Trophoblast cell (in vitro differentiated cells and primary cell): ENCODE measurements around the gene P3H2.

ENCODE experiments used
- DNase-seq, 2 donors: peaks; one replicate each; pipeline ENCODE4 v3.0.0-alpha.2; 2016
- H2AFZ ChIP-seq: 2 replicates; pipeline ENCODE4 v1.6.1; 2013; ENCODE audit warnings: low read length, moderate library complexity, mild to moderate bottlenecking; ENCODE audit not compliant: insufficient read depth, poor library complexity
- H2AK5ac ChIP-seq: 2 replicates; pipeline ENCODE4 v1.6.1; 2013; ENCODE audit warnings: mild to moderate bottlenecking, low read length
- H2BK120ac ChIP-seq: 2 replicates; pipeline ENCODE4 v1.6.1; 2013; ENCODE audit warnings: low read length, mild to moderate bottlenecking, moderate library complexity; ENCODE audit not compliant: insufficient read depth, poor library complexity
- H2BK12ac ChIP-seq: 2 replicates; pipeline ENCODE4 v1.6.1; 2013; ENCODE audit warnings: mild to moderate bottlenecking, low read length, moderate library complexity
- H2BK5ac ChIP-seq: 2 replicates; pipeline ENCODE4 v1.6.1; 2013; ENCODE audit warnings: low read length, low read depth, moderate library complexity, mild to moderate bottlenecking; ENCODE audit not compliant: poor library complexity
- H3K14ac ChIP-seq: 2 replicates; pipeline ENCODE4 v1.6.1; 2013; ENCODE audit warnings: mild to moderate bottlenecking, low read length
- H3K18ac ChIP-seq: 2 replicates; pipeline ENCODE4 v1.6.1; 2013; ENCODE audit warnings: mild to moderate bottlenecking, low read length
- H3K23ac ChIP-seq: 2 replicates; pipeline ENCODE4 v1.6.1; 2013; ENCODE audit warnings: low read length
- H3K27ac ChIP-seq: 2 replicates; pipeline ENCODE4 v1.5.1; 2013; ENCODE audit warnings: low read depth, mild to moderate bottlenecking, inconsistent platforms, low read length, moderate library complexity
- H3K27me3 ChIP-seq: 2 replicates; pipeline ENCODE4 v1.6.1; 2013; ENCODE audit warnings: inconsistent platforms, mild to moderate bottlenecking, low read length, moderate library complexity; ENCODE audit not compliant: insufficient read depth
- H3K36me3 ChIP-seq, 2 experiments: 1 replicate in 1 of 2; 2 replicates in 1 of 2; pipeline ENCODE4 v1.6.1; 2013; ENCODE audit warnings: low read length in 2 of 2, mild to moderate bottlenecking in 2 of 2, moderate library complexity in 1 of 2; ENCODE audit not compliant: insufficient read depth in 2 of 2, control insufficient read depth in 1 of 2
- H3K4ac ChIP-seq: 2 replicates; pipeline ENCODE4 v1.6.1; 2013; ENCODE audit warnings: low read depth, mild to moderate bottlenecking, low read length, moderate library complexity
- H3K4me1 ChIP-seq, 2 experiments: 1 replicate in 1 of 2; 2 replicates in 1 of 2; pipeline ENCODE4 v1.6.1; 2013; ENCODE audit warnings: low read length in 2 of 2, mild to moderate bottlenecking in 2 of 2, moderate library complexity in 1 of 2; ENCODE audit not compliant: insufficient read depth in 2 of 2, control insufficient read depth in 1 of 2
- H3K4me2 ChIP-seq: 2 replicates; pipeline ENCODE4 v1.6.1; 2013; ENCODE audit warnings: inconsistent platforms, mild to moderate bottlenecking, low read length, moderate library complexity
- H3K4me3 ChIP-seq: 2 replicates; pipeline ENCODE4 v1.5.1; 2013; ENCODE audit warnings: mild to moderate bottlenecking, low read depth, low read length, inconsistent platforms
- H3K79me1 ChIP-seq: one replicate; pipeline ENCODE4 v1.6.1; 2013; ENCODE audit warnings: low read length
- H3K79me2 ChIP-seq: 2 replicates; pipeline ENCODE4 v1.6.1; 2013; ENCODE audit warnings: low read length, mild to moderate bottlenecking; ENCODE audit not compliant: control insufficient read depth, insufficient read depth, poor library complexity
- H3K9ac ChIP-seq: 2 replicates; pipeline ENCODE4 v1.6.1; 2013; ENCODE audit warnings: mild to moderate bottlenecking, low read length
- H3K9me3 ChIP-seq: 2 replicates; pipeline ENCODE4 v1.6.1; 2013; ENCODE audit warnings: low read depth, mild to moderate bottlenecking, control low read depth, inconsistent platforms, low read length; ENCODE audit not compliant: insufficient read depth
- H4K12ac ChIP-seq: 2 replicates; pipeline ENCODE4 v1.6.1; 2013; ENCODE audit warnings: low read depth, mild to moderate bottlenecking, low read length, moderate library complexity
- H4K8ac ChIP-seq: 2 replicates; pipeline ENCODE4 v1.6.1; 2013; ENCODE audit warnings: low read depth, mild to moderate bottlenecking, low read length, moderate library complexity
- H4K91ac ChIP-seq: one replicate; pipeline ENCODE4 v1.6.1; 2013; ENCODE audit warnings: low read depth, mild to moderate bottlenecking, low read length, moderate library complexity
- WGBS: extraction: QIAGEN DNeasy Blood & Tissue Kit; methylation state at CpG from one replicate; pipeline ENCODE4 v1.1.7; 2013; ENCODE audit warnings: missing lambda C conversion rate; ENCODE audit not compliant: insufficient read length, insufficient coverage; ENCODE audit errors: extremely low coverage; 5-methylcytosine and 5-hydroxymethylcytosine counted together

Gene P3H2

GRCh38 chr3:189988322-189988721, 132.4 kb downstream of the P3H2 start:
- H3K4me1 ChIP-seq = no peaks in the 10 kb centered on the region
- H3K9me3 ChIP-seq = peaks cover 2% of the 10 kb centered on the region
- no peak overlapping the region for H3K14ac ChIP-seq
- H3K79me1 ChIP-seq = no peaks in the 10 kb centered on the region
- no peak overlapping the region for H3K4me2 ChIP-seq
- H2AK5ac ChIP-seq = no peak overlapping the region
- no peak overlapping the region for H3K23ac ChIP-seq
- H4K12ac ChIP-seq = no peak overlapping the region
- H3K4ac ChIP-seq = no peak overlapping the region
- no peak overlapping the region for H2AFZ ChIP-seq
- H2BK5ac ChIP-seq = no peak overlapping the region
- H3K9ac ChIP-seq = no peak overlapping the region
- no peak overlapping the region for H4K91ac ChIP-seq
- no peaks in the 10 kb centered on the region for H3K36me3 ChIP-seq
- no peak overlapping the region for H2BK12ac ChIP-seq
- no CpG with 5 or more reads among the region's 3 CpGs for WGBS
- no peak for DNase-seq
- H3K4me3 ChIP-seq = no peak overlapping the region
- H3K27ac ChIP-seq = no peak overlapping the region
- no peak overlapping the region for H3K18ac ChIP-seq
- no peak overlapping the region for H4K8ac ChIP-seq
- no peaks in the 10 kb centered on the region for H3K79me2 ChIP-seq
- H2BK120ac ChIP-seq = no peak overlapping the region
- no peaks in the 10 kb centered on the region for H3K27me3 ChIP-seq

- H3K9ac ChIP-seq = no peak overlapping the region
- H3K27ac ChIP-seq = no peak overlapping the region
- WGBS = no CpG with 5 or more reads among the region's 6 CpGs
- H3K79me1 ChIP-seq = no peaks in the 10 kb centered on the region
- no peak overlapping the region for H3K4me3 ChIP-seq
- no peak overlapping the region for H2BK12ac ChIP-seq
- no peaks in the 10 kb centered on the region for H3K79me2 ChIP-seq
- H2BK5ac ChIP-seq = no peak overlapping the region
- no peak overlapping the region for H3K18ac ChIP-seq
- no peaks in the 10 kb centered on the region for H3K27me3 ChIP-seq
- no peak overlapping the region for H4K8ac ChIP-seq
- H3K4me2 ChIP-seq = no peak overlapping the region
- H2AFZ ChIP-seq = no peak overlapping the region
- H3K9me3 ChIP-seq = peaks cover 2% of the 10 kb centered on the region
- no peaks in the 10 kb centered on the region for H3K4me1 ChIP-seq
- H2AK5ac ChIP-seq = no peak overlapping the region
- H3K4ac ChIP-seq = no peak overlapping the region
- H4K12ac ChIP-seq = no peak overlapping the region
- H4K91ac ChIP-seq = no peak overlapping the region
- H3K36me3 ChIP-seq = no peaks in the 10 kb centered on the region
- peak in 1 of 2 donors; percentile 10 for DNase-seq
- H3K14ac ChIP-seq = no peak overlapping the region
- H2BK120ac ChIP-seq = no peak overlapping the region
- no peak overlapping the region for H3K23ac ChIP-seq
These were observed 134.7 kb downstream of the P3H2 start for GRCh38 chr3:189985948-189986347.

- H4K12ac ChIP-seq = no peak overlapping the region
- H3K14ac ChIP-seq = no peak overlapping the region
- DNase-seq = no peak
- H2BK12ac ChIP-seq = no peak overlapping the region
- H3K79me2 ChIP-seq = no peaks in the 10 kb centered on the region
- H3K4me3 ChIP-seq = no peak overlapping the region
- no peak overlapping the region for H3K4ac ChIP-seq
- no peaks in the 10 kb centered on the region for H3K9me3 ChIP-seq
- H2BK120ac ChIP-seq = no peak overlapping the region
- no peak overlapping the region for H3K9ac ChIP-seq
- H4K8ac ChIP-seq = no peak overlapping the region
- no peak overlapping the region for H4K91ac ChIP-seq
- no peak overlapping the region for H3K23ac ChIP-seq
- no peaks in the 10 kb centered on the region for H3K27me3 ChIP-seq
- no peak overlapping the region for H3K27ac ChIP-seq
- no peaks in the 10 kb centered on the region for H3K79me1 ChIP-seq
- no peaks in the 10 kb centered on the region for H3K36me3 ChIP-seq
- H3K4me2 ChIP-seq = no peak overlapping the region
- no CpG with 5 or more reads among the region's 3 CpGs for WGBS
- no peak overlapping the region for H3K18ac ChIP-seq
- no peaks in the 10 kb centered on the region for H3K4me1 ChIP-seq
- H2AK5ac ChIP-seq = no peak overlapping the region
- no peak overlapping the region for H2BK5ac ChIP-seq
- H2AFZ ChIP-seq = no peak overlapping the region
These were observed 137.1 kb downstream of the P3H2 start for GRCh38 chr3:189983612-189984011.

- H3K4me1 ChIP-seq = no peaks in the 10 kb centered on the region
- no peak overlapping the region for H2AK5ac ChIP-seq
- no peak overlapping the region for H3K14ac ChIP-seq
- H3K18ac ChIP-seq = no peak overlapping the region
- no peaks in the 10 kb centered on the region for H3K27me3 ChIP-seq
- no peak overlapping the region for H2AFZ ChIP-seq
- H3K23ac ChIP-seq = no peak overlapping the region
- H3K9ac ChIP-seq = no peak overlapping the region
- H3K36me3 ChIP-seq = no peaks in the 10 kb centered on the region
- H3K27ac ChIP-seq = no peak overlapping the region
- H2BK12ac ChIP-seq = no peak overlapping the region
- no peak overlapping the region for H3K4me3 ChIP-seq
- H3K4me2 ChIP-seq = no peak overlapping the region
- WGBS = no CpG with 5 or more reads among the region's 5 CpGs
- H4K12ac ChIP-seq = no peak overlapping the region
- H4K8ac ChIP-seq = no peak overlapping the region
- H2BK5ac ChIP-seq = no peak overlapping the region
- H3K4ac ChIP-seq = no peak overlapping the region
- H4K91ac ChIP-seq = no peak overlapping the region
- H2BK120ac ChIP-seq = no peak overlapping the region
- no peaks in the 10 kb centered on the region for H3K79me2 ChIP-seq
- H3K9me3 ChIP-seq = no peaks in the 10 kb centered on the region
- H3K79me1 ChIP-seq = no peaks in the 10 kb centered on the region
- no peak for DNase-seq
These were observed 138.3 kb downstream of the P3H2 start for GRCh38 chr3:189982321-189982945.
